IMR-90 (cell line): ENCODE data around the gene TBPL2. TPM values are rescaled to one million over a fixed set of nuclear protein-coding genes. Genes with fewer than 3 reads are reported as not detected.

Experiments used
- ATAC-seq: fragments of 200-7000 bp; cut with Tn5 transposase; 2 replicates; pipeline ENCODE4 v1.9.1; 2020; ENCODE audit warnings: low read depth, mild to moderate bottlenecking, moderate library complexity
- BruUV-seq: library from RNA; stranded (reverse); fragments of 400-500 nt; replicated peaks from 2 replicates; lab custom pipeline; 2021; lab: Mats Ljungman, UMichigan
- CTCF ChIA-PET: fragments of 300-600 bp; formaldehyde crosslinking; extraction: SDS; loops from one replicate; lab custom pipeline; 2021; ENCODE audit warnings: antibody characterized with exemption; lab: Yijun Ruan, JAX
- POLR2A ChIA-PET: fragments of 300-600 bp; sonication (Branson Sonifier 250); formaldehyde crosslinking; loops from one replicate; lab custom pipeline; 2022; ENCODE audit warnings: antibody characterized with exemption; ENCODE audit not compliant: unreplicated experiment; lab: Charles Lee
- DNase-seq: peaks from one replicate; pipeline ENCODE4 v3.0.0; 2013
- H2AFZ ChIP-seq: replicated peaks from 2 replicates; pipeline ENCODE3; 2013; ENCODE audit warnings: low read length, mild to moderate bottlenecking; ENCODE audit not compliant: poor library complexity
- H2AK5ac ChIP-seq: 2 replicates; pipeline ENCODE4 v1.6.1; 2013; ENCODE audit warnings: low read depth, low read length, inconsistent platforms
- H2AK9ac ChIP-seq: replicated peaks from 2 replicates; pipeline ENCODE3; 2013; ENCODE audit warnings: mild to moderate bottlenecking, low read depth, low read length, moderate library complexity; ENCODE audit not compliant: poor library complexity
- H2BK120ac ChIP-seq: 2 replicates; pipeline ENCODE4 v1.6.1; 2013; ENCODE audit warnings: low read depth, low read length, inconsistent platforms
- H2BK15ac ChIP-seq: 3 replicates; pipeline ENCODE4 v1.6.1; 2013; ENCODE audit warnings: low read depth, low read length, inconsistent platforms
- H2BK20ac ChIP-seq: 2 replicates; pipeline ENCODE4 v1.6.1; 2013; ENCODE audit warnings: low read depth, mild to moderate bottlenecking, inconsistent platforms, low read length, moderate library complexity
- H2BK5ac ChIP-seq: 2 replicates; pipeline ENCODE4 v1.6.1; 2013; ENCODE audit warnings: mild to moderate bottlenecking, low read depth, low read length, inconsistent platforms; ENCODE audit not compliant: poor library complexity, severe bottlenecking
- H3K14ac ChIP-seq: replicated peaks from 2 replicates; pipeline ENCODE4 v1.6.1; 2013; ENCODE audit warnings: low read depth, low read length, inconsistent platforms
- H3K18ac ChIP-seq: 2 replicates; pipeline ENCODE4 v1.6.1; 2013; ENCODE audit warnings: low read depth, low read length, control low read depth
- H3K23ac ChIP-seq: 2 replicates; pipeline ENCODE4 v1.6.1; 2013; ENCODE audit warnings: low read depth, low read length, inconsistent platforms
- H3K27ac ChIP-seq: 2 replicates; pipeline ENCODE4 v1.5.1; 2013; ENCODE audit warnings: mild to moderate bottlenecking, control low read depth, low read length; ENCODE audit not compliant: insufficient read depth
- H3K27me3 ChIP-seq: 2 replicates; pipeline ENCODE4 v1.6.1; 2013; ENCODE audit warnings: low read length; ENCODE audit not compliant: control insufficient read depth, insufficient read depth
- H3K36me3 ChIP-seq: 2 replicates; pipeline ENCODE4 v1.6.1; 2013; ENCODE audit warnings: low read length, mixed read lengths; ENCODE audit not compliant: control insufficient read depth, insufficient read depth
- H3K4ac ChIP-seq: 2 replicates; pipeline ENCODE4 v1.6.1; 2013; ENCODE audit warnings: low read depth, low read length, inconsistent platforms
- H3K4me1 ChIP-seq: 2 replicates; pipeline ENCODE4 v1.6.1; 2013; ENCODE audit warnings: low read length, mixed read lengths; ENCODE audit not compliant: control insufficient read depth, insufficient read depth
- H3K4me2 ChIP-seq: 2 replicates; pipeline ENCODE4 v1.6.1; 2013; ENCODE audit warnings: low read depth, mild to moderate bottlenecking, control low read depth, low read length, moderate library complexity
- H3K4me3 ChIP-seq: 2 replicates; pipeline ENCODE4 v1.5.1; 2013; ENCODE audit warnings: low read depth, mild to moderate bottlenecking, control low read depth, low read length, moderate library complexity; ENCODE audit not compliant: insufficient read depth
- H3K56ac ChIP-seq: 2 replicates; pipeline ENCODE4 v1.6.1; 2013; ENCODE audit warnings: low read length, inconsistent platforms; ENCODE audit not compliant: insufficient read depth; ENCODE audit errors: extremely low read depth
- H3K79me1 ChIP-seq, 2 experiments: 2 replicates each; pipeline ENCODE4 v1.6.1; 2013; ENCODE audit warnings: low read length in 2 of 2, inconsistent platforms in 1 of 2, low read depth in 1 of 2
- H3K9ac ChIP-seq: 2 replicates; pipeline ENCODE4 v1.6.1; 2013; ENCODE audit warnings: low read depth, low read length, control low read depth
- H3K9me1 ChIP-seq: 2 replicates; pipeline ENCODE4 v1.6.1; 2013; ENCODE audit warnings: low read length, inconsistent platforms; ENCODE audit not compliant: insufficient read depth
- H3K9me3 ChIP-seq: 2 replicates; pipeline ENCODE4 v1.6.1; 2013; ENCODE audit warnings: low read length; ENCODE audit not compliant: control insufficient read depth, insufficient read depth
- H4K20me1 ChIP-seq: 2 replicates; pipeline ENCODE4 v1.6.1; 2013; ENCODE audit warnings: low read length, inconsistent platforms; ENCODE audit not compliant: insufficient read depth
- H4K5ac ChIP-seq: 2 replicates; pipeline ENCODE4 v1.6.1; 2013; ENCODE audit warnings: mild to moderate bottlenecking, low read depth, low read length, control low read depth
- H4K8ac ChIP-seq, 2 experiments: 2 replicates each; pipeline ENCODE4 v1.6.1; 2013; ENCODE audit warnings: low read depth in 2 of 2, low read length in 2 of 2, control low read depth in 1 of 2, inconsistent platforms in 1 of 2
- H4K91ac ChIP-seq: 2 replicates; pipeline ENCODE4 v1.6.1; 2013; ENCODE audit warnings: low read depth, low read length, inconsistent platforms; ENCODE audit not compliant: insufficient read depth
- BHLHE40 ChIP-seq: fragments of 150-350 bp; IDR thresholded peaks from 2 replicates; pipeline ENCODE4 v1.6.1; 2016; ENCODE audit warnings: mild to moderate bottlenecking, low read depth, low read length
- CHD1 ChIP-seq: IDR thresholded peaks from 2 replicates; pipeline ENCODE4 v1.6.1; 2012; ENCODE audit warnings: low read depth, low read length, improper control_type of control experiment
- CTCF ChIP-seq: conservative IDR thresholded peaks from 2 replicates; pipeline ENCODE4 v1.5.1; 2012; ENCODE audit warnings: mild to moderate bottlenecking, low read depth, low read length, improper control_type of control experiment
- ELK1 ChIP-seq: fragments of 150-350 bp; IDR thresholded peaks from 2 replicates; pipeline ENCODE4 v1.6.1; 2016; ENCODE audit warnings: low read depth, mild to moderate bottlenecking, low read length, moderate library complexity, borderline replicate concordance
- FOS ChIP-seq: fragments of 150-350 bp; IDR thresholded peaks from 2 replicates; pipeline ENCODE4 v1.6.1; 2016; ENCODE audit warnings: low read depth, low read length
- MAFK ChIP-seq: IDR thresholded peaks from 2 replicates; pipeline ENCODE4 v1.6.1; 2012; ENCODE audit warnings: low read depth, low read length, improper control_type of control experiment
- MAZ ChIP-seq: IDR thresholded peaks from 2 replicates; pipeline ENCODE4 v1.6.1; 2012; ENCODE audit warnings: low read depth, mild to moderate bottlenecking, low read length, improper control_type of control experiment, moderate library complexity, borderline replicate concordance
- NFE2L2 ChIP-seq: fragments of 150-350 bp; IDR thresholded peaks from 2 replicates; pipeline ENCODE4 v1.6.1; 2016; ENCODE audit warnings: low read depth, mild to moderate bottlenecking, low read length
- RAD21 ChIP-seq: IDR thresholded peaks from 2 replicates; pipeline ENCODE4 v1.6.1; 2012; ENCODE audit warnings: low read length, improper control_type of control experiment
- RCOR1 ChIP-seq: IDR thresholded peaks from 2 replicates; pipeline ENCODE4 v1.6.1; 2012; ENCODE audit warnings: mild to moderate bottlenecking, low read length, improper control_type of control experiment; ENCODE audit not compliant: insufficient replicate concordance
- SMC3 ChIP-seq: fragments of 150-350 bp; IDR thresholded peaks from 2 replicates; pipeline ENCODE4 v1.6.1; 2016; ENCODE audit warnings: low read depth, mild to moderate bottlenecking, antibody characterized with exemption, low read length, moderate library complexity
- WGBS, 2 experiments: methylation state at CpG; one replicate each; pipeline versions ENCODE4 v1.1.5 to v1.1.7; 2013; ENCODE audit warnings: missing lambda C conversion rate in 2 of 2; ENCODE audit not compliant: insufficient read length in 1 of 2; ENCODE audit errors: extremely low coverage in 2 of 2; 5-methylcytosine and 5-hydroxymethylcytosine counted together
- dilution Hi-C: fragments of 300-500 bp; cut with HindIII; formaldehyde crosslinking; loops from one replicate; pipeline ENCODE4 v1.14.3; 2018; ENCODE audit warnings: low sequenced_read_pairs; ENCODE audit not compliant: unreplicated experiment
- in situ Hi-C: fragments of 300-500 bp; cut with MboI; formaldehyde crosslinking; loops from 3 replicates; pipeline ENCODE4 v1.14.3; 2019; ENCODE audit warnings: low sequenced_read_pairs, inconsistent platforms, mixed read lengths
- intact Hi-C: fragments of 100-400 bp; cut with micrococcal nuclease; formaldehyde crosslinking; loops from 2 replicates; pipeline ENCODE4 v1.10.0; 2022
- polyA plus RNA-seq, 3 experiments: library from polyadenylated mRNA; depleted of rRNA; stranded (reverse); fragments of >200 nt; gene quantifications; 2 replicates each; pipeline ENCODE4 v1.2.3, GENCODE V29; 2012; ENCODE audit warnings: low replicate concordance in 1 of 3
- total RNA-seq: library from RNA; depleted of rRNA; stranded (reverse); fragments of >200 nt; gene quantifications from 2 replicates; pipeline ENCODE4 v1.2.3, GENCODE V29; 2012
- TF ChIP-seq, protein P1 (sequence below): fragments of 150-350 bp; IDR thresholded peaks from 2 replicates; pipeline ENCODE4 v1.6.1; 2017; ENCODE audit warnings: mild to moderate bottlenecking, antibody characterized with exemption, low read length, low read depth

TBPL2 gene
- total and polyA plus RNA-seq, 2 of the 4 experiments (the other 2 are of a cell fraction) = not detected

- no CpG with 5 or more reads among the region's 2 CpGs for WGBS, 2 experiments
- BruUV-seq = no TSS peak
- no peak overlapping the region for H3K4ac ChIP-seq
- H3K4me3 ChIP-seq = no peak overlapping the region
- no peaks in the 10 kb centered on the region for H3K9me3 ChIP-seq
- no peak overlapping the region for H2AK9ac ChIP-seq
- no peak overlapping the region for H2AK5ac ChIP-seq
- no peaks in the 10 kb centered on the region for H3K27me3 ChIP-seq
- no peak for ATAC-seq
- dilution Hi-C loops (no loop called here), intact Hi-C loops (no loop called here), in situ Hi-C loops (loop anchor here (5.0 kb wide), 1 partner anchor 1037 kb away; no protein-coding TSS in a partner anchor)
- H3K14ac ChIP-seq = no peak overlapping the region
- no peak overlapping the region for H3K23ac ChIP-seq
- ChIA-PET POLR2A (no interaction called here), CTCF (no interaction called here)
- no peaks in the 10 kb centered on the region for H3K36me3 ChIP-seq
- no peak for DNase-seq
- H3K4me2 ChIP-seq = no peak overlapping the region
- H3K27ac ChIP-seq = no peak overlapping the region
- peak overlapping the region; percentile 2; the same call in 1 of the 2 replicates for H2BK20ac ChIP-seq
- no peak overlapping the region for H3K56ac ChIP-seq
- H3K4me1 ChIP-seq = peaks cover 17% of the 10 kb centered on the region
- H4K91ac ChIP-seq = no peak overlapping the region
- TF ChIP-seq RAD21 = no peak
- no peak for TF ChIP-seq SMC3
- no peak for TF ChIP-seq RCOR1
- no peak for TF ChIP-seq CHD1
- TF ChIP-seq BHLHE40 = no peak
- no peak for TF ChIP-seq ELK1
- no peak for TF ChIP-seq FOS
- TF ChIP-seq CTCF = no peak
- no peak for TF ChIP-seq NFE2L2
- TF ChIP-seq MAFK = no peak
- TF ChIP-seq, protein P1, sequence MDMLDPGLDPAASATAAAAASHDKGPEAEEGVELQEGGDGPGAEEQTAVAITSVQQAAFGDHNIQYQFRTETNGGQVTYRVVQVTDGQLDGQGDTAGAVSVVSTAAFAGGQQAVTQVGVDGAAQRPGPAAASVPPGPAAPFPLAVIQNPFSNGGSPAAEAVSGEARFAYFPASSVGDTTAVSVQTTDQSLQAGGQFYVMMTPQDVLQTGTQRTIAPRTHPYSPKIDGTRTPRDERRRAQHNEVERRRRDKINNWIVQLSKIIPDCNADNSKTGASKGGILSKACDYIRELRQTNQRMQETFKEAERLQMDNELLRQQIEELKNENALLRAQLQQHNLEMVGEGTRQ = no peak
- TF ChIP-seq MAZ = no peak
- no peak overlapping the region for H4K8ac ChIP-seq
- H4K20me1 ChIP-seq = no peaks in the 10 kb centered on the region
- 0 out of 2 replicates have a peak, but pooled peaks cover 3% of the 10 kb centered on the region for H3K9me1 ChIP-seq
- H3K18ac ChIP-seq = no peak overlapping the region
- H4K5ac ChIP-seq = no peak overlapping the region
- H2BK120ac ChIP-seq = no peak overlapping the region
- no peak overlapping the region for H2BK15ac ChIP-seq
- no peak overlapping the region for H2BK5ac ChIP-seq
- no peak overlapping the region for H3K9ac ChIP-seq
- no peak overlapping the region for H2AFZ ChIP-seq
- no peaks in the 10 kb centered on the region; a peak in 1 of 4 replicates for H3K79me1 ChIP-seq
Observed at GRCh38 chr14:55450124-55450523, 9.7 kb upstream of the TBPL2 start.
